ENCODE results near the gene SART3.

DNA sequence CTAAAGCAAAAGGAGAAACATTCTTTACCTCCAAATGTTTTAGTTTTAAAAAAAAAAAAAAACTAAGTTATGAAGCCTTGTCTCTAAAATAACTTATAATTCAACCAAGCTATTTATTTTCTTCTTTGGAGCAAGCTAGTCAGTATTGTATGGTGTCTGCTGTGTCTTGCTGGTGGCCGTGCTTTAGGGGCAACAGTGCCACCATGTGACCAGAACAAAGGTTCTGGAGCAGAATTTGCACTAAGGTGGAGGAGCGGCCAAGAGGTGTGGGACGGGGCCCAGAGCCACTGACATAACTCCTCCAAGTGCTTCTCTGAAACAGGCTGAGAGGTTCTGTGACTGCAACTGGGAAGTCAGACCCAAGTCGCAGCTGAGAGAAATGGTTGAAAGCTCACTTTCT, 41.4 kb downstream of the SART3 start:
- TF ChIP-seq EP300 (IDR thresholded peaks at IDR 0.05): no peak
- TF ChIP-seq, protein P1, sequence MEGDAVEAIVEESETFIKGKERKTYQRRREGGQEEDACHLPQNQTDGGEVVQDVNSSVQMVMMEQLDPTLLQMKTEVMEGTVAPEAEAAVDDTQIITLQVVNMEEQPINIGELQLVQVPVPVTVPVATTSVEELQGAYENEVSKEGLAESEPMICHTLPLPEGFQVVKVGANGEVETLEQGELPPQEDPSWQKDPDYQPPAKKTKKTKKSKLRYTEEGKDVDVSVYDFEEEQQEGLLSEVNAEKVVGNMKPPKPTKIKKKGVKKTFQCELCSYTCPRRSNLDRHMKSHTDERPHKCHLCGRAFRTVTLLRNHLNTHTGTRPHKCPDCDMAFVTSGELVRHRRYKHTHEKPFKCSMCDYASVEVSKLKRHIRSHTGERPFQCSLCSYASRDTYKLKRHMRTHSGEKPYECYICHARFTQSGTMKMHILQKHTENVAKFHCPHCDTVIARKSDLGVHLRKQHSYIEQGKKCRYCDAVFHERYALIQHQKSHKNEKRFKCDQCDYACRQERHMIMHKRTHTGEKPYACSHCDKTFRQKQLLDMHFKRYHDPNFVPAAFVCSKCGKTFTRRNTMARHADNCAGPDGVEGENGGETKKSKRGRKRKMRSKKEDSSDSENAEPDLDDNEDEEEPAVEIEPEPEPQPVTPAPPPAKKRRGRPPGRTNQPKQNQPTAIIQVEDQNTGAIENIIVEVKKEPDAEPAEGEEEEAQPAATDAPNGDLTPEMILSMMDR (IDR thresholded peaks at IDR 0.05): no peak
